HepG2 (cell line): Measurements from ENCODE around the gene SETD1B. TPM values are rescaled to one million over a fixed set of nuclear protein-coding genes. Genes with fewer than 3 reads are reported as not detected.

Experiments
- BRD4 ChIP-seq: sonication (generic); formaldehyde crosslinking; IDR thresholded peaks from 2 replicates; pipeline ENCODE4 v1.4.0; 2020; ENCODE audit warnings: missing genetic modification reagents
- HDAC1 ChIP-seq: sonication (generic); formaldehyde crosslinking; IDR thresholded peaks from 2 replicates; pipeline ENCODE4 v1.5.1; 2020; ENCODE audit warnings: mild to moderate bottlenecking, missing genetic modification reagents
- NCOA5 ChIP-seq: sonication (generic); formaldehyde crosslinking; IDR thresholded peaks from 2 replicates; pipeline ENCODE4 v1.4.0; 2020; ENCODE audit warnings: missing genetic modification reagents
- PHF20 ChIP-seq: sonication (generic); formaldehyde crosslinking; IDR thresholded peaks from 2 replicates; pipeline ENCODE4 v1.5.0; 2020; ENCODE audit warnings: mild to moderate bottlenecking, missing genetic modification reagents
- PPARG ChIP-seq: conservative IDR thresholded peaks from 2 replicates; pipeline ENCODE4 v1.6.1; 2016; ENCODE audit warnings: missing biosample characterization, missing genetic modification reagents
- RBFOX2 ChIP-seq: fragments of 200-400 bp; formaldehyde crosslinking; IDR thresholded peaks from 2 replicates; pipeline ENCODE4 v1.6.1; 2017; ENCODE audit warnings: low read depth, mild to moderate bottlenecking, low read length
- RBM39 ChIP-seq: fragments of 200-400 bp; formaldehyde crosslinking; IDR thresholded peaks from one replicate; pipeline ENCODE4 v1.6.1; 2018; ENCODE audit warnings: antibody characterized with exemption, mild to moderate bottlenecking, low read depth, low read length; ENCODE audit not compliant: poor library complexity, severe bottlenecking
- RFXAP ChIP-seq: sonication (generic); formaldehyde crosslinking; IDR thresholded peaks from 2 replicates; pipeline ENCODE4 v1.4.0; 2020; ENCODE audit warnings: missing genetic modification reagents, borderline replicate concordance
- SPEN ChIP-seq: sonication (generic); formaldehyde crosslinking; IDR thresholded peaks from 2 replicates; pipeline ENCODE4 v1.5.1; 2020; ENCODE audit warnings: low read depth, mild to moderate bottlenecking, missing genetic modification reagents
- TEAD2 ChIP-seq: sonication (generic); formaldehyde crosslinking; IDR thresholded peaks from 2 replicates; pipeline ENCODE4 v1.9.0; 2021; ENCODE audit warnings: missing genetic modification reagents
- YEATS2 ChIP-seq: sonication (generic); formaldehyde crosslinking; IDR thresholded peaks from 2 replicates; pipeline ENCODE4 v1.4.0; 2020; ENCODE audit warnings: missing genetic modification reagents, borderline replicate concordance
- ZFP90 ChIP-seq: sonication (generic); formaldehyde crosslinking; IDR thresholded peaks from 2 replicates; pipeline ENCODE4 v1.8.0; 2022; ENCODE audit warnings: missing genetic modification reagents, mild to moderate bottlenecking, inconsistent platforms, borderline replicate concordance
- ZNF205 ChIP-seq: IDR thresholded peaks from 2 replicates; pipeline ENCODE4 v1.6.1; 2018; ENCODE audit warnings: missing biosample characterization, missing genetic modification reagents
- ZNF263 ChIP-seq: sonication (generic); formaldehyde crosslinking; IDR thresholded peaks from 2 replicates; pipeline ENCODE4 v1.4.0; 2020; ENCODE audit warnings: missing genetic modification reagents
- ZNF33A ChIP-seq: sonication (generic); formaldehyde crosslinking; IDR thresholded peaks from 2 replicates; pipeline ENCODE4 v1.5.1; 2020; ENCODE audit warnings: missing genetic modification reagents, mild to moderate bottlenecking, moderate library complexity, borderline replicate concordance
- ZNF468 ChIP-seq: sonication (generic); formaldehyde crosslinking; IDR thresholded peaks from 2 replicates; pipeline ENCODE4 v1.8.0; 2022; ENCODE audit warnings: mild to moderate bottlenecking, moderate library complexity, missing genetic modification reagents
- ZNF547 ChIP-seq: sonication (generic); formaldehyde crosslinking; IDR thresholded peaks from 2 replicates; pipeline ENCODE4 v1.5.1; 2020; ENCODE audit warnings: mild to moderate bottlenecking, missing genetic modification reagents
- ZNF790 ChIP-seq: sonication (generic); formaldehyde crosslinking; IDR thresholded peaks from 2 replicates; pipeline ENCODE4 v1.8.0; 2022; ENCODE audit warnings: missing genetic modification reagents, mild to moderate bottlenecking, borderline replicate concordance
- ZSCAN30 ChIP-seq: sonication (generic); formaldehyde crosslinking; IDR thresholded peaks from 2 replicates; pipeline ENCODE4 v1.5.0; 2020; ENCODE audit warnings: mild to moderate bottlenecking, missing genetic modification reagents
- polyA plus RNA-seq, 8 experiments: library from polyadenylated mRNA; depleted of rRNA in 3 of 8; stranded (reverse) in 7 of 8; unstranded in 1 of 8; fragments of >200 nt; fragmentation: Illumina TruSeq in 4 of 8; extraction: Trizol in 4 of 8; gene quantifications; 2 replicates each; pipeline versions ENCODE4 v1.2.1 to v1.2.3, GENCODE V29; 2011 to 2016; ENCODE audit warnings: low read depth in 4 of 8, missing spikeins in 1 of 8, mixed read lengths in 1 of 8; ENCODE audit not compliant: insufficient read depth in 1 of 8
- total RNA-seq, 5 experiments: library from RNA; depleted of rRNA; stranded (reverse); fragments of >200 nt; fragmentation: Illumina TruSeq; extraction: Trizol; gene quantifications; 2 replicates each; pipeline ENCODE4 v1.2.3, GENCODE V29; 2016; ENCODE audit warnings: low read depth in 1 of 5
- TF ChIP-seq, protein P1 (sequence below): IDR thresholded peaks from 2 replicates; pipeline ENCODE4 v1.4.0; 2020; ENCODE audit warnings: mild to moderate bottlenecking, missing genetic modification reagents
- TF ChIP-seq, protein P2 (sequence below): sonication (generic); formaldehyde crosslinking; IDR thresholded peaks from 2 replicates; pipeline ENCODE4 v1.5.0; 2020; ENCODE audit warnings: missing genetic modification reagents, mild to moderate bottlenecking, borderline replicate concordance
- TF ChIP-seq, protein P3 (sequence below): sonication (generic); formaldehyde crosslinking; IDR thresholded peaks from 2 replicates; pipeline ENCODE4 v1.4.0; 2020; ENCODE audit warnings: missing genetic modification reagents, mild to moderate bottlenecking, borderline replicate concordance
- TF ChIP-seq, protein P4 (sequence below): IDR thresholded peaks from 2 replicates; pipeline ENCODE4 v1.6.1; 2016; ENCODE audit warnings: control low read depth

The SETD1B gene
- total and polyA plus RNA-seq, 2 of the 13 experiments (the other 11 are each of a cell fraction or from before 2014, with no cell fraction given), result 1.1 to 1.4 TPM

DNA sequence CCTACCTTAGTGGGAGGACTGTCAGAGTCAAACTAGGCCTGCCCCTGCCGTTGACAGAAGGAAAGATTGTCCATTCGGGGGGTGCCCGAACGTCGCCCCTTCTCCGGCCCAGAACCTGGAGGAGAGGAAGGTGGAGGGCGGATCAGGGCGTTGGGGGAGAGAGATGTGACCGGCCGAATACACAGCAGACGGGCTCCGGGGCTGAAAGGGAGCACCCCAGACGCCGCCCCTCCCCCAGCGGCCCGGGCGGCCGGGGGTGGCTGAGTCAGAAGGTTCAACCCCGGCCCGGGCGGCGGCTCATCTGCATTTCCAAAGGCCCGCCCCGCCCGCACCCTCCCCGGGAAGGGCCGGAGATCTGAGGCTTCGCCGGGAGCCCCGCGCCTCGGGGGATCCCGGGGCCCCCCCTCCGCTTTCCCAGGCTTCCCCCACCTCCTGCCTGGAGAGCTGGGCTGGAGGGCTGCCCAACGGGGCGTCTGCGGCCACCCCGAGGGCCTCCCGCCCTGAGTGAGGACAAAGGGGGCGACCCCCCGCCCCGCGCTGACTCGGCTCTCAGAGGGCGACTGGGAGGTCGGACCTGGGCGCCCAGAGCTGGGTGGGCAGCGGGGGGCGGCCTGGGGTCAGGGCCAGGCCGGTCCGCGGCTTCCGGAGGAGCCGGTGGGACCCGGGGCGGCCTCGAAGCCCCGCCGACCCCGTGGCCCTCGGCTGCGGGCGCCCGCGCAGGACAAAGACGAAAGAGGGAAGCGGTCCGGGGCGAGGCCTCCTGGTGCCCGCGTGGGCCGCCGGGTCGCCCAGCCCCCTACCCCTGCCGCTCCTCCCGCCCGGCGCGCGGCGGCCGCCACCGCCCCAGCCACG, 3.7 kb upstream of the SETD1B start (continued):
- TF ChIP-seq, protein P1, sequence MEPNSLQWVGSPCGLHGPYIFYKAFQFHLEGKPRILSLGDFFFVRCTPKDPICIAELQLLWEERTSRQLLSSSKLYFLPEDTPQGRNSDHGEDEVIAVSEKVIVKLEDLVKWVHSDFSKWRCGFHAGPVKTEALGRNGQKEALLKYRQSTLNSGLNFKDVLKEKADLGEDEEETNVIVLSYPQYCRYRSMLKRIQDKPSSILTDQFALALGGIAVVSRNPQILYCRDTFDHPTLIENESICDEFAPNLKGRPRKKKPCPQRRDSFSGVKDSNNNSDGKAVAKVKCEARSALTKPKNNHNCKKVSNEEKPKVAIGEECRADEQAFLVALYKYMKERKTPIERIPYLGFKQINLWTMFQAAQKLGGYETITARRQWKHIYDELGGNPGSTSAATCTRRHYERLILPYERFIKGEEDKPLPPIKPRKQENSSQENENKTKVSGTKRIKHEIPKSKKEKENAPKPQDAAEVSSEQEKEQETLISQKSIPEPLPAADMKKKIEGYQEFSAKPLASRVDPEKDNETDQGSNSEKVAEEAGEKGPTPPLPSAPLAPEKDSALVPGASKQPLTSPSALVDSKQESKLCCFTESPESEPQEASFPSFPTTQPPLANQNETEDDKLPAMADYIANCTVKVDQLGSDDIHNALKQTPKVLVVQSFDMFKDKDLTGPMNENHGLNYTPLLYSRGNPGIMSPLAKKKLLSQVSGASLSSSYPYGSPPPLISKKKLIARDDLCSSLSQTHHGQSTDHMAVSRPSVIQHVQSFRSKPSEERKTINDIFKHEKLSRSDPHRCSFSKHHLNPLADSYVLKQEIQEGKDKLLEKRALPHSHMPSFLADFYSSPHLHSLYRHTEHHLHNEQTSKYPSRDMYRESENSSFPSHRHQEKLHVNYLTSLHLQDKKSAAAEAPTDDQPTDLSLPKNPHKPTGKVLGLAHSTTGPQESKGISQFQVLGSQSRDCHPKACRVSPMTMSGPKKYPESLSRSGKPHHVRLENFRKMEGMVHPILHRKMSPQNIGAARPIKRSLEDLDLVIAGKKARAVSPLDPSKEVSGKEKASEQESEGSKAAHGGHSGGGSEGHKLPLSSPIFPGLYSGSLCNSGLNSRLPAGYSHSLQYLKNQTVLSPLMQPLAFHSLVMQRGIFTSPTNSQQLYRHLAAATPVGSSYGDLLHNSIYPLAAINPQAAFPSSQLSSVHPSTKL, result peak; percentile 76
- TF ChIP-seq, protein P2, sequence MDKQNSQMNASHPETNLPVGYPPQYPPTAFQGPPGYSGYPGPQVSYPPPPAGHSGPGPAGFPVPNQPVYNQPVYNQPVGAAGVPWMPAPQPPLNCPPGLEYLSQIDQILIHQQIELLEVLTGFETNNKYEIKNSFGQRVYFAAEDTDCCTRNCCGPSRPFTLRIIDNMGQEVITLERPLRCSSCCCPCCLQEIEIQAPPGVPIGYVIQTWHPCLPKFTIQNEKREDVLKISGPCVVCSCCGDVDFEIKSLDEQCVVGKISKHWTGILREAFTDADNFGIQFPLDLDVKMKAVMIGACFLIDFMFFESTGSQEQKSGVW (CRISPR knock-in tag), result no peak
- TF ChIP-seq RBFOX2, result peak; percentile 95
- TF ChIP-seq BRD4 (CRISPR knock-in tag), result no peak; the same call in 1 of the 2 replicates
- peak; percentile 80; the same call in 1 of the 2 replicates for TF ChIP-seq RFXAP
- no peak for TF ChIP-seq NCOA5 (CRISPR knock-in tag)
- TF ChIP-seq, protein P3, sequence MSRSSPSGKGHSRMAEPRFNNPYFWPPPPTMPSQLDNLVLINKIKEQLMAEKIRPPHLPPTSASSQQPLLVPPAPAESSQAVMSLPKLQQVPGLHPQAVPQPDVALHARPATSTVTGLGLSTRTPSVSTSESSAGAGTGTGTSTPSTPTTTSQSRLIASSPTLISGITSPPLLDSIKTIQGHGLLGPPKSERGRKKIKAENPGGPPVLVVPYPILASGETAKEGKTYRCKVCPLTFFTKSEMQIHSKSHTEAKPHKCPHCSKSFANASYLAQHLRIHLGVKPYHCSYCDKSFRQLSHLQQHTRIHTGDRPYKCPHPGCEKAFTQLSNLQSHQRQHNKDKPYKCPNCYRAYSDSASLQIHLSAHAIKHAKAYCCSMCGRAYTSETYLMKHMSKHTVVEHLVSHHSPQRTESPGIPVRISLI (CRISPR knock-in tag), result no peak
- TF ChIP-seq ZNF205, result no peak
- TF ChIP-seq, protein P4, sequence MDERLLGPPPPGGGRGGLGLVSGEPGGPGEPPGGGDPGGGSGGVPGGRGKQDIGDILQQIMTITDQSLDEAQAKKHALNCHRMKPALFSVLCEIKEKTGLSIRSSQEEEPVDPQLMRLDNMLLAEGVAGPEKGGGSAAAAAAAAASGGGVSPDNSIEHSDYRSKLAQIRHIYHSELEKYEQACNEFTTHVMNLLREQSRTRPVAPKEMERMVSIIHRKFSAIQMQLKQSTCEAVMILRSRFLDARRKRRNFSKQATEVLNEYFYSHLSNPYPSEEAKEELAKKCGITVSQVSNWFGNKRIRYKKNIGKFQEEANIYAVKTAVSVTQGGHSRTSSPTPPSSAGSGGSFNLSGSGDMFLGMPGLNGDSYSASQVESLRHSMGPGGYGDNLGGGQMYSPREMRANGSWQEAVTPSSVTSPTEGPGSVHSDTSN (CRISPR knock-in tag), result no peak
- 0 out of 2 replicates have a peak, but pooled peaks have one; percentile 20 for TF ChIP-seq YEATS2
- no peak for TF ChIP-seq ZNF468 (CRISPR knock-in tag)
- TF ChIP-seq PHF20 (CRISPR knock-in tag), result no peak
- TF ChIP-seq TEAD2, result no peak
- no peak for TF ChIP-seq ZSCAN30 (CRISPR knock-in tag)
- peak; percentile 99 for TF ChIP-seq ZNF263 (CRISPR knock-in tag)
- peak; percentile 43; the same call in 1 of the 2 replicates for TF ChIP-seq ZFP90 (CRISPR knock-in tag)
- TF ChIP-seq ZNF33A, result no peak
- peak; percentile 37; the same call in 1 of the 2 replicates for TF ChIP-seq PPARG (CRISPR knock-in tag)
- TF ChIP-seq HDAC1 (CRISPR knock-in tag), result peak; percentile 21; the same call in 1 of the 2 replicates
- no peak for TF ChIP-seq SPEN (CRISPR knock-in tag)
- peak; percentile 38; the same call in 1 of the 2 replicates for TF ChIP-seq ZNF790 (CRISPR knock-in tag)
- peak; percentile 74 for TF ChIP-seq RBM39
- no peak for TF ChIP-seq ZNF547 (CRISPR knock-in tag)
